ENCODE data around the gene GIPC1.

Gene GIPC1

DNA sequence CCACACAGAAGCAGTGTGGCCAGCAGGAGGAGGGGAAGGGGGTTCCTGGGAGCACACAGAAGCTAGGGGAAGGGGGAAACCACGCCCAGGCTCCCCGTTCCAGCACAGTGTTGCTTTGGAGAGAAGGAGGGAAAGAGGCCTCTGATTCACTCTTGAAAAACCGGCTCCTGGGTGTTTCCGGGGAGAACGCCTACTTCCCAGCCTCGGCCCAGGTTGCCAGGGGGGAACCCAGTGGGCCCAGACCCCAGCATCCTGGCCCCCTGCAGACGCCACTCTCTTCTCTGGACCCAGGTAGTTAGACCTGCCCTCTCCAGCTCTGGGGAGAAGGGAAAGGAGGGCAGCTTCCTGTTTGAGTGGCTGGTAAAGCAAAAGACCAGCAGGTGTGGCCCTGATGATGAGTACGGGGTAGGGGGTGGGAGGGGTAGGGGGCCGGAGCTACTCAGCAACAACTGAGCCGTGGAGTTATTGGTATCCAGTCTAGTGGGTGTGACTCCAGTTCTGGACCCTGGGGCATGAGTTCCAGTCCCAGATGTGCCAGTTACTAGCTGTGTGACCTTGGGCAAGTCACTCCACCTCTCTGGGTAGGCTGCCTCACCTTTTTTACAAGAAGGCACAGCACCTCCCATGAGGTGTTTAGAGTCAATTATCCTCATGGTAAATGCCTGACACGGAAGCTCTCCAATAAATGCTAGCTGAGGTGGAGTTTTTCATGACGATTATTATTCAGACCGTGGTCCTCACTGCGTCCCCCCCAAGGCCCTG lies 836 bp downstream of the GIPC1 start:
- FAIRE-seq (no peak), DNase-seq (ENCODE audit: insufficient read length, low spot score) (no peak)

- DNase-seq (ENCODE audit: insufficient read length, low spot score) (no peak), FAIRE-seq (no peak)
These were observed 1.5 kb downstream of the GIPC1 start for GRCh38 chr19:14494411-14494810.

- no peak for DNase-seq (ENCODE audit: insufficient read length, low spot score)
- FAIRE-seq: no peak
These were observed 3.1 kb downstream of the GIPC1 start for GRCh38 chr19:14492756-14493337.

GRCh38 chr19:14487370-14488125 lies 8.4 kb downstream of the GIPC1 start:
- FAIRE-seq (no peak), DNase-seq (ENCODE audit: insufficient read length, low spot score) (no peak)

GRCh38 chr19:14482172-14482941 lies 13.6 kb downstream of the GIPC1 start:
- peak; percentile 13 for FAIRE-seq
- no peak for DNase-seq (ENCODE audit: insufficient read length, low spot score)

GRCh38 chr19:14480700-14481079 lies 15.2 kb downstream of the GIPC1 start:
- DNase-seq (ENCODE audit: insufficient read length, low spot score) (no peak), FAIRE-seq (no peak)

GRCh38 chr19:14479975-14480699 lies 15.8 kb downstream of the GIPC1 start:
- FAIRE-seq: peak; percentile 4

DNA sequence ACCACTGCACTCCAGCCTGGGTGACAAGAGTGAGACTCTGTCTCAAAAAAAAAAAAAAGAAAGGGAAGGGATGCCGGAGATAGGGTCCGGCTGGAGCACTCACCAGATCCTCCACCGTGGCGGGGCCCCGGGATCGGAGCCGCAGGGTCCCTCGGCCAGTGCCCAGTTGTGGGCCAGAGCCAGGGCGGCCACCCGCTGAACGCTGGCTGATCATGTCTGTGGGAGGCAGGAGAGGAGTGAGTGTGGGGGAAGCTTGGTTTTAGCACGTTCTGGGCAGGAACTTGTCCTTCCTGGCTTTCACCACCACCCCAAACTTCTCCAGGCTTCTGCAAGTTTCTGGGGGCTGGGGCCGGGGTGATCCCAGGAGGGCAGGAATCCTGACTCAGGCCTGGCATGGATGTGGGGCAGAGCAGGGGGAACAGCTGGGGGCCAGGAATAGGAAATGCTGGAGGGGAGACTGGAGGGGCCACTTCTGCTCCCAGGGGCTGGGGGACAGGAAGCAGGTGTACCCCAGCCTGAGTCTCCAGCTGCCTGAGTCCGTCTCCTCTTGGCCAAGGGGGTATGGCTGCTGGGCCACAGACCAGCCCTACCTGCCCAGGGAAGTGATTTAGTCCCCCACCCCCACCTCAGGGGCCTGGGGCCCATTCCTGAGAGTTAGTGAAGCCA lies 16.5 kb downstream of the GIPC1 start:
- no peak for DNase-seq (ENCODE audit: insufficient read length, low spot score)
- FAIRE-seq: no peak

More at GRCh38 chr19:14479975-14480699, 15.8 kb downstream of the GIPC1 start:
- no peak for DNase-seq (ENCODE audit: insufficient read length, low spot score)

GRCh38 chr19:14478113-14478545 lies 17.8 kb downstream of the GIPC1 start:
- DNase-seq (ENCODE audit: insufficient read length, low spot score): no peak
- FAIRE-seq: no peak

DNA sequence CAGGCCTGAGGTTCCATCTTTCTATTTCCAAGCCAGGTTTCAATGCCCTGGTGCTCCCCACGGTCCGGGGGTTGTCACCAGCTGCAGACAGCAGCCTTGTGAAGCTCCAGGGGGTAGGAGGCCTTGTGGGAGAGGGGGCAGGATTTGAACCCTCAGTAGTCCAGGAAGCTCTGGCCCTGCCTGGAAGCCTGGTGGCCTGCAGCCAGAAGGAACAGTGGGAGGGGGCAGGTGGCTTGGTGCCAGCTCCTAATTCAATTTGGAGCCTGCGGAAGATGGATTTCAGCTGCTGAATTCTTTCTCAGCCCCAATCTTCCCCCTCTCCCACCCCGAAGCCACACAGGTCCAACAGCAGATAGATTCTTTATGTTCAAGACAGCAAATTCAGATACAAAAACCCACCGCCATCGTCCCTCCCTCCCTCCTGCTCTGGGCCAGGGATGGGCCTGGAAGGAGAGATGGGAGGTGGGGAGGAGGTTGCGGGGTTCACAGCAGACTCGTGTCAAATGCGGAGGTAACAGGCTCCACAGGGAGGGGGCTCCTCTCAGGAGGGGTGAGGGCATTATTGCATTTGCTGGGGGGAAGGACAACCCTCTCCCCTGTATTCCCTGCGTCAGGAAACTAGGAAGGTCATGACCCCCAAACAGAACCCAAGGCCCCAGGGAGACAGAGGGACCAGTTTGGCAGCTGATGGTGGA lies 18.4 kb downstream of the GIPC1 start:
- DNase-seq (ENCODE audit: insufficient read length, low spot score) (no peak), FAIRE-seq (no peak)

DNA sequence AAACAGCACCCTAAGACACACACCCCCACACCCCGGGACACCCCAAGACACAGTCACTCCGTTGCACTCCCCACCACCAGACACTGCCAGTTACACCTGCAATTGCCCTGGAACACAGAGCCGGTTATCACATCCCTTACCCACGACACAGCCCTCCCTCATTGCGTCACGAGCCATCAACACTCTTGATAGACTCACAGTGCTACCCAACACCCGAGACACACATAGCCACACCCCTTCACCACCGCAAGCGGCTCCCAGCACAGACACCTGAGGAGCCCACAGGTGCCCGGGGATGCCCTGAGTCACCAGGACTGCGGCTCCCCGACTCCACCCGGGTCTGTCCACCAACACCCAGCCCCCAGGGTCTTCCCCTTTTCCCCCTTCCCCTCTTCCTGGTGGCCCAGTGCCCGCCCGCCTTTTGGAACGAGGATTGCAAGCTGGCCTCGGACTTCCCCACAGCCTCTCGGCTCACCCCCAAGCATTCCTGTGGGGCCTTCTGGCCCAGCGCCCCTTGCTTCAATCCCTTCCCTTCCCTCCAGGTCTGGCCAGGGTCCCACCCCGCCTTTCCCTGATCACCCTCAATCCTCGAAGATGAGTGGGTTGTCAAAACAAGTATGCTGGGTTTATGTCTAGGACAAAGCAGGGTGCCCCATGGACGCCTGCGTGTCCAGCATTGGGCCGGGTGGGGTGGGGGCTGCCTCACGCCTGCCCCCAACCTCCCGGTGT lies 19.1 kb downstream of the GIPC1 start:
- FAIRE-seq (peak; percentile 82), DNase-seq (ENCODE audit: insufficient read length, low spot score) (no peak)

- DNase-seq (ENCODE audit: insufficient read length, low spot score) (no peak), FAIRE-seq (no peak)
These were observed 19.6 kb downstream of the GIPC1 start for GRCh38 chr19:14476327-14476672.

- FAIRE-seq (no peak), DNase-seq (ENCODE audit: insufficient read length, low spot score) (no peak)
These were observed 20.5 kb downstream of the GIPC1 start, which contains the start of gene PTGER1 for GRCh38 chr19:14475251-14476073. PTGER1 (minus strand) TSS chr19:14475354; CDS start chr19:14474320, 1,034 bp downstream.

- FAIRE-seq: peak; percentile 68
- no peak for DNase-seq (ENCODE audit: insufficient read length, low spot score)
These were observed 21.1 kb downstream of the GIPC1 start for GRCh38 chr19:14474827-14475226.

GRCh38 chr19:14473978-14474578 lies 21.8 kb downstream of the GIPC1 start:
- DNase-seq (ENCODE audit: insufficient read length, low spot score) (no peak), FAIRE-seq (no peak)

DNA sequence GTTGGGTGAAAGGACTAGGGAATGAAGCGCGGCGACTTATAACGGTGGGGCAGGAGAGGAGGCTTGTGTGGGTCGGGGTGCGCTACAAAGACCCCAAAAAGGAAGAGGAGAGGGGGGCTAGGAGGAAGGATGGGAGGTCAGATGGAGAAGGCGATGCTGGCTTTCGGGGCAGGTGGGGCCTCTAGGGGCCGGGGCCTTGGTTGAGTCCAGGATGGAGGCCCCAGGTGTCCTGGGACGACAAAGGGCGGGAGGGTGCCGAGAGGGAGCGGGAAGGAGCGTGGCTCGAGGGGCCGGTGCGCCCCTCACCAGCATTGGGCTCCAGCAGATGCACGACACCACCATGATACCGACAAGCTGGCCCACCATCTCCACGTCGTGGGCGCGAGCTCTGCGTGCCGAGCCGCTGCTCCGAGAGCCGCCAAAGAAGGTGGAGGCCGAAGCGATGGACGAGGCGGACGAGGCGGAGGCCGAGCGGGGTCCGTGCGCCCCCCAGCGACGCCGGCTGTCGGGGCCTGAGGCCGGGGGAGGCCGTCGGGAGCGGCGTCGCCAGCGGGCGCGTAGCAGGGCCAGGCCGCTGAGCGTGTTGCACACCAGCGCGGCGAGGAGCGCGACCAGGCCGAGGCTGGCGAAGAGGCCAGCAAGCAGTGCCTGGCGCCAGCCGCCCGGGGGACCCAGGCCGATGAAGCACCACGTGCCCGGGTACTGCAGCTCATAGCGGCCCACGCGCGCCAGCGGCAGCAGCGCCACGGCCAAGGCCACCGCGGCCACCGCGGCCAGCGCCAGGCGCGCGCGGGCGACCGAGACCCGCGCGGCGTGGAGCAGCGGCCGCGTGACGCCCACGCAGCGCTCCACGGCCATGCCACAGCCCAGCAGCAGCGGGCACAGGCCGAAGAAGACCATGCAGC lies 22.6 kb downstream of the GIPC1 start:
- DNase-seq (ENCODE audit: insufficient read length, low spot score): no peak
- FAIRE-seq: peak; percentile 48

Data from HTR-8/SVneo (cell line).